IPS-15b (cell line): ENCODE results near the gene TSR3.

Experiments
- H3K27me3 ChIP-seq: one replicate; pipeline ENCODE4 v1.6.1; 2013; ENCODE audit warnings: low read length; ENCODE audit not compliant: control insufficient read depth, insufficient read depth
- H3K36me3 ChIP-seq: one replicate; pipeline ENCODE4 v1.6.1; 2013; ENCODE audit warnings: low read length; ENCODE audit not compliant: control insufficient read depth, insufficient read depth
- H3K4me1 ChIP-seq: one replicate; pipeline ENCODE4 v1.6.1; 2013; ENCODE audit warnings: mild to moderate bottlenecking, low read length; ENCODE audit not compliant: control insufficient read depth, insufficient read depth
- H3K4me3 ChIP-seq: one replicate; pipeline ENCODE4 v1.5.1; 2013; ENCODE audit warnings: low read depth, low read length
- H3K9ac ChIP-seq: one replicate; pipeline ENCODE4 v1.6.1; 2013; ENCODE audit warnings: low read depth, mild to moderate bottlenecking, low read length
- H3K9me3 ChIP-seq: one replicate; pipeline ENCODE4 v1.6.1; 2013; ENCODE audit warnings: mild to moderate bottlenecking, low read length; ENCODE audit not compliant: control insufficient read depth, insufficient read depth

Gene TSR3

DNA sequence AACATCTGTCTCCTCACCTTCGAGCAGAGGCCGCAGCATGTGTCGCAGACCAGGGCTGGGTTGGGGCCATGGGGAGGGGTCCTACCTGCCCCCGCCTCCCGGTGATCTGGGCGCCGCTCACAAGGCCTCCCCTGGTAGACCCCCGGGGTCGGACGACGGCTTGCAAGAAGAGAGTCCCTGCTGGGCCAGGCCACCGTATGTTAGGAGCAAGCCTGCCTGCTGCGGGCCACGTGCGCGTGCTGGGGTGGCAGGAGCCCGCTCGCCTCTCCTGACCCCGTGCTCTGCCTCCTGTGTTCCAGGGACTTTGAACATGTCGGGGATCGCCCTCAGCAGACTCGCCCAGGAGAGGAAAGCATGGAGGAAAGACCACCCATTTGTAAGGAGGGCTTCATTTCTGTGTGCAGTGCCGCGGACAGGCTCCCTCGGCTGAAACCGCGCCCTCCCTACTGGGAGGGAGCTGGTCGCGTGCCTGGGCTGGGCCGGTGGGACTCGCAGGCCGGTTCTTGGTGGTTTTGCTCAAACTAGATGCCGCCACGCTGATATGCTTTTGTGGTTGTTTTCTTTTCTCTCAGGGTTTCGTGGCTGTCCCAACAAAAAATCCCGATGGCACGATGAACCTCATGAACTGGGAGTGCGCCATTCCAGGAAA, 37.8 kb downstream of the TSR3 start:
- Histone ChIP-seq H3K4me1 (no peaks in the 10 kb centered on the region), H3K27me3 (no peaks in the 10 kb centered on the region), H3K9ac (no peak overlapping the region), H3K9me3 (no peaks in the 10 kb centered on the region), H3K36me3 (peaks cover 59% of the 10 kb centered on the region), H3K4me3 (no peak overlapping the region)

DNA sequence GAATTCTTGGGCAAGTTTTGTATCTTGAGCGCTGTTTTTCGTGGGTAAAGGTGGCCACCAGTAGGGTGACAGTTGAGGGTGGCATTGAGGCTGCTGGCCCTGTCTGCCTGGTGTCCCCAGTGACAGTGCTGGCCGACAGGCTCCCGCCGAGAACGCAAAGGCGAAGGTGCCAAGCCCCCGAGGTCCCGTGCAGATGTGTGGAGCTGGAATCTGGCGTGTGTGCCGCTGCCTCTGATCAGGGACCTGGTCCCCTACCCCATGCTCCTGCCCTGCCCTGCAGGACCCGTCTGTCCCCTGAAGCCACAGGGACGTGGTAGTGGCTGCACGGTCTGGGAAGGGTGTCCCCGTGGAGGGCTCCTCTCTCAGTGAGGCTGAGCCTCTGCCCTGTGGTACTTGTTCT, 38.8 kb downstream of the TSR3 start:
- Histone ChIP-seq H3K4me3 (no peak overlapping the region), H3K4me1 (no peaks in the 10 kb centered on the region), H3K9me3 (no peaks in the 10 kb centered on the region), H3K9ac (no peak overlapping the region), H3K27me3 (no peaks in the 10 kb centered on the region), H3K36me3 (peaks cover 52% of the 10 kb centered on the region)

DNA sequence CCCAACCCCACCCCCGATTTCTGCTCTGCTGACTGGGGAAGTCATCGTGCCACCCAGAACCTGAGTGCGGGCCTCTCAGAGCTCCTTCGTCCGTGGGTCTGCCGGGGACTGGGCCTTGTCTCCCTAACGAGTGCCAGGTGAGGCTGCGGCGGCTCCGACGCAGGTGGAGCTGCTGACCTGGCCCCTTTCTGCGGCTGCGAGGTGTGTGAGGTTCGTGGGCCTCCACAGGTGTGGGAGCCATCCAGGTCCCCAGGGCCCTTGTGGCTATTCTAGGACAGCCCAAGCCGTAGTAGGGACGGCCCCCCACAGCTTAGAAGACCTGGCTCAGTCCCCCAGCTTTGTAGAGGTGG, 39.2 kb downstream of the TSR3 start:
- H3K4me1 ChIP-seq: no peaks in the 10 kb centered on the region
- no peak overlapping the region for H3K4me3 ChIP-seq
- no peaks in the 10 kb centered on the region for H3K9me3 ChIP-seq
- peaks cover 47% of the 10 kb centered on the region for H3K36me3 ChIP-seq
- no peaks in the 10 kb centered on the region for H3K27me3 ChIP-seq
- H3K9ac ChIP-seq: no peak overlapping the region

DNA sequence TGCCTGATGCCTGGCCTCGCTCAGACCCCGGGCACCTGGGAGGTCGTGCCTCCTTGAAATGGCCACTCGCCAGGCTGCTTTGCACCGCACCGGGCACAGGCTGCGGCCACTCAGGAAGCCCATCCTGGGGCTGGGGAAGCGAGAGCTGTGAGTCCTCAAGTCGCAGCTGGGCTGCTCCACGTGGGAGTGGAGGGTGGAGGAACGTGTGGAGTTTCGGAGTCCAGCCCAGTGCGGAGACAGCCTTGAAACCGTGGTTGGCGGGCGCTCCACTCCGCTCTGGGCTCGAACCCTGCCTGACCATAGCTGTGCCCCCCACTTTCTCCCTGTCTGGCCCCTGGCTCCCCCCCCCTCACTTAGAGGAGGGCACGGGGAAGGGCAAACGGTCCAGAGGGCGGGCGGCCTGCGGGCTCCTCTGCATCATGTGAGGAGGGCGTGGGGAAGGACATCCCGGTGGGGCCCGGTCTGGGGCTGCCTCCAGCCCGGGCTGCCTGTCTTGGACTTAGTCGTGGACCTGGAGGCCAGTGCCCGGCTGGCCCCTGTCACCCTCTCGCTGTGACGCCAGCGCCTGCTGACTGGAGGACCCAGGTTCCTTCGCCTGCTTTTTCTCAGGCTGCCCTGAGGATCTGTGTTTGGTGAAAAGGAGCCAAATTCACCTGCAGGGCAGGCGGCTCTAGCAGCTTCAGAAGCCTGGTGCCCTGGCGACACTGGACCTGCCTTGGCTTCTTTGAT, 39.8 kb downstream of the TSR3 start:
- H3K4me1 ChIP-seq: no peaks in the 10 kb centered on the region
- peaks cover 44% of the 10 kb centered on the region for H3K36me3 ChIP-seq
- no peaks in the 10 kb centered on the region for H3K9me3 ChIP-seq
- no peaks in the 10 kb centered on the region for H3K27me3 ChIP-seq
- H3K4me3 ChIP-seq: peak overlapping the region; percentile 90
- no peak overlapping the region for H3K9ac ChIP-seq

DNA sequence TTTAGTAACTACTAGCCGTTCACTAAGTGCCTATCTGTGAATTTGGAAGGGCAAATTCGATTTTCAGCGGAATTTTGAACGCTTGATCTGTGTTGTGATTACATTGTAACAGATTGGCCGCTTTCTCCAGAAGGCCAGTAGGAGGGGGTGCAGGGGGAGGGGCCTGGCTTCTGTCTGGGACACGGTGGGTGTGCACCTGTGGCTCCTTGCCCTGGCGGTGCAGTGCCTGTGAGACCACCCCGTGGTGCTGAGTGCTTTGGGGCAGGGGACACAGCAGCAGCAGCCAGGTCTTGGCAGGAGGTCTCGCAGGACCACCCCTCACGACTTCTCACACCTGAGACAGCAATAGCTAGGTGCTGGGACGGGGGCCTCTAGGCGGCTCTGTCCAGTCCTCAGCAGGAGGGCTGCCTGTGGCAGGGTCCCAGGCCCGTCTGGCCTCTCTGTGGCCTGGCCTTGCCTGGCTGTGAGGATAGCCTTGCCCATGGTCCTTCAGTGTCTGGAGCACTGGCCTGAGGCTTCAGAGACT, 40.4 kb downstream of the TSR3 start:
- H3K36me3 ChIP-seq: peaks cover 39% of the 10 kb centered on the region
- no peaks in the 10 kb centered on the region for H3K4me1 ChIP-seq
- H3K9ac ChIP-seq: peak overlapping the region; percentile 87
- H3K4me3 ChIP-seq: peak overlapping the region; percentile 90
- H3K27me3 ChIP-seq: no peaks in the 10 kb centered on the region
- no peaks in the 10 kb centered on the region for H3K9me3 ChIP-seq

DNA sequence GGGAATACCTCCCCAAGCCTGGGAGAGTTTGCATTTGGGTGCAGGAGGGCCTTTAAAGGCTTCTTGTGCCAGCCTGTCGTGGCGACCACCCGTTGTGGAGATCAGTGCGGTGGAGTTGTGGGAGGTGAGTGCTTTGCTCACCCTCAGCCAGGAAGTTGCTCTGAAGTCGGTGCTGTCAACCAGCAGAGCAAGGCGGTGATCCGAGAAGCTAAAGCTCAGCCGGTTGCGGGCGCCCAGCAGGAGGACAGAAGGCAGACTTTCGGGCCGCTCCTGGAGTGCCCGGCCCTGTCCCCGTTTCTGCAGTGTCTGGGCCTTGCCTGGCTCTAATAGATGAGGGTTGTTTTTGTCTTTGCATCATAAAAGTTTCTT, 40.9 kb downstream of the TSR3 start:
- Histone ChIP-seq H3K27me3 (no peaks in the 10 kb centered on the region), H3K4me3 (peak overlapping the region; percentile 90), H3K4me1 (no peaks in the 10 kb centered on the region), H3K36me3 (peaks cover 34% of the 10 kb centered on the region), H3K9ac (peak overlapping the region; percentile 87), H3K9me3 (no peaks in the 10 kb centered on the region)

DNA sequence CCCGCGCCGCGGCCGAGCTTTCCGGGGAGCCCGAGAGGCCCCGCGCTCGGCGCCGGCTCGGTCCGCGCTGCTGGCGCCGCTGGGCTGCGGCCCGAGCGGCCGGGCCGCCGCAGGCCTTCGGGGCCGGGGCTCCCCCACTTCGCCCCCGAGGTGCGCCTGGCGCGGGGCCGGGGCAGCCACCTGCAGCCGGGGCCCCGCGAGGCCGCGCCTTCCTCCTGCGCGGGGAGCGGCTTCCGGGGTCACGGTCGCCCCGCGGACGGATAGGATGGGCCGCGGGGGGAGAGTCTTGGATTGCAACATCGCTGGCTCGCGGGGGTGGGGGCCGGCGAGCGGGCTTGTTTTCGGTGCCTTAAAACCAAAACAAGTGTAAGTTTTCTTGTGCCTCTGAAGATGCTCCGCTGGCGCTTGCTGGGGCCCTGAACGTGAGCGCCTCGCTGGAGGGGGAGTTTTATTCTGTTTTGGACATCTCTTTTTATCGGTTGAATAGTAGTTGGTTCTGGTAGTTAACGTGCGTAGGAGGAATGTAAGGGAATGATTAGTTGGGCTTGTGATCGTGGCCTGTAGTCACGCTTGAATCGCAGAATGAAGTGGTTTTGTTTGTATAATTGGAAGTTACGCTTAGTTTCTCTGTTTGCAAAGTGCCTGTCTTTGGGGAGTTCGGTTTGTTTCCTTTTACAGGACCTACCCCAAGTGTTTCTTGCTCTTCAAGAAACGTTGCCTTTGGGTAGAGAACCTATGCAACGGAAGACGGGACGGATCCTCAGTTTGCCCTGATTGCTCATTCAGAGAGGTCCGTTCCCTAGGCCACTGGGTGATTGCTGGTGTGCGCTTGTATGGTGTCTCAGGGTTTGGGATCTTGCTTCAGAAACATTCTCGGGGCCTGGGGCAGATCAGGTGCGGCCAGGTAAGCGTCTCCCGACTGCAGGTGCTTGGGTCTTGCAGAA, 41.5 kb downstream of the TSR3 start:
- Histone ChIP-seq H3K4me3 (peak overlapping the region; percentile 90), H3K4me1 (no peaks in the 10 kb centered on the region), H3K9ac (peak overlapping the region; percentile 87), H3K9me3 (no peaks in the 10 kb centered on the region), H3K36me3 (peaks cover 28% of the 10 kb centered on the region), H3K27me3 (no peaks in the 10 kb centered on the region)

DNA sequence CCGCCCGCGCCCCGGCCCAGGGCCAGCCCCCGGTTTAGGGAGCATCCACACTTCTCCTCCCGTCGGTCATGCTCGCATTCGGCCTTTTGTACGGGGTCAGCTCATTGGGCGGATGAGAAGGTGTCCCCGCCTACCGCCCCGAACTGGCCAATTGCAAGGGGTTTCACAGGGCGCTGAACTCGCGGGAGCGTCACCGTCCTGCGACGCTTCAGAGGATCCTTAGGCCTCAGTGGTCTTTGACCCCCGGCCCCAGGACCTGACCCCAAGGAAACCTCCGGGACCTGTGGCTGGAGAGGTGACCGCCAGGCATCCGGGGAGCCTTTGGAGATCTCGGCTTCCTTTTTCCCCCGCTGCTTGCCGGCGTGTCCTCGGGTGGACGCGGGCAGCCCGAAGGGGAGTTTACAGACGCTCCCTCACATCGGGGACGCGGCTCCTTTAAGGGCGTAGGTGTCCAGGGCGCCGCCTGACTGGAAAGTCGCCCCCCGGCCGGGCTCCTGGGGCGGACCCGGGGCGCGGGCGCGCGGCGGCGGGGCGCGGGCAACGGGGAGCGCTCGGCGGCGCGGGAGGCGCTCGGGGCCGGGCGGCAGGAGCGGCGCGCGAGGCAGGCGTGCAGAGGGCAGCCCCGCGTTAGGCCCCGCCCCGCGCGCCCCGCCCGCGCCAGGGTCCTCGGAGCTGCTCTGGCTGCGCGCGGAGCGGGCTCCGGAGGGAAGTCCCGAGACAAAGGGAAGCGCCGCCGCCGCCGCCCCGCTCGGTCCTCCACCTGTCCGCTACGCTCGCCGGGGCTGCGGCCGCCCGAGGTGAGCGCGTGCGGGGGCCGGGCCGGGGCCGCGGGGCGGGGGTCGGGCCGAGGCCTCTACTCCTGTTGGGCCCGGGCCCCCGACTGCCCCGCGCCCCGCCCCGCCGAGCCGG, 42.4 kb downstream of the TSR3 start, which contains the start of gene UBE2I:
TSS of gene UBE2I (plus strand) at position 660 of the 909 bp plus-strand sequence. CDS start 4,395 bp downstream, outside the sequence.
- no peaks in the 10 kb centered on the region for H3K9me3 ChIP-seq
- H3K4me3 ChIP-seq: peak within 1 kb of the TSS; percentile 90
- peak within 1 kb of the TSS; percentile 100 for H3K9ac ChIP-seq
- H3K4me1 ChIP-seq: no peaks in the 10 kb centered on the region
- H3K36me3 ChIP-seq: peaks cover 19% of the 10 kb centered on the region
- no peaks in the 10 kb centered on the region for H3K27me3 ChIP-seq

DNA sequence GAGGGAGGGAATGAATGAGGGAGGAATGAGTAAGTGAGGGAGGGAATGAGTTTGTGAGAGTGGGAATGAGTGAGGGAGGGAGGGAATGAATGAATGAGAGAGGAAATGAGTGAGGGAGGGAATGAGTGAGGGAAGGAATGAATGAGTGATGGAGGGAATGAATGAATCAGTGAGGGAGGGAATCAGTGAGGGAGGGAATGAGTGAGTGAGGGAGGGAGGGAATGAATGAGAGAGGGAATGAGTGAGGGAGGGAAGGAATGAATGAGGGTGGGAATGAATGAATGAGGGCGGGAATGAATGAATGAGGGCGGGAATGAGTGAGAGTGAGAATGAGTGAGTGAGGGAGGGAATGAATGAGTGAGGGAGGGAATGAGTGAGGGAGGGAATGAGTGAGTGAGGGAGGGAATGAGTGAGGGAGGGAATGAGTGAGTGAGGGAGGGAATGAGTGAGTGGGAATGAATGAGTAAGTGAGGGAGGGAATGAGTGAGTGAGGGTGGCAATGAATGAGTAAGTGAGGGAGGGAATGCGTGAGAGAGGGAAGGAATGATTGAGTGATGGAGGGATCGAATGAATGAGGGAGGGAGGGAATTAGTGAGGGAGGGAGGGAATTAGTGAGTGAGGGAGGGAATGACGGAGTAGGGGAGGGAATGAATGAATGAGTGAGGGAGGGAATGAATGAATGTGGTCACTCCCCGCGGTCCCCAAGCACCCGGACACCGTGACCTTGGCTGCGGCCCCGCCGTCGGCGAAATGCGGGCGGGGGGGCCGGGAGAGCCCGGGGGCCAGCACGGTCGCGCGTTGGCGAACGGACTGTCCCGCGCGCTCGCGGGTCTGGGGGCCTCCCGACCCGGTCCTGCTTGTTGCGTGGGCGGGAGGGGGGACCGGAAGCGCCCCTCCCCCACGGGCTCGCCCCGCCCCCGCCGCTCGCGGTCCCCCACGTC, 43.4 kb downstream of the TSR3 start:
- Histone ChIP-seq H3K36me3 (peaks cover 15% of the 10 kb centered on the region), H3K4me1 (peaks cover 4% of the 10 kb centered on the region), H3K27me3 (no peaks in the 10 kb centered on the region), H3K9ac (no peak overlapping the region), H3K4me3 (peak overlapping the region; percentile 72), H3K9me3 (no peaks in the 10 kb centered on the region)

DNA sequence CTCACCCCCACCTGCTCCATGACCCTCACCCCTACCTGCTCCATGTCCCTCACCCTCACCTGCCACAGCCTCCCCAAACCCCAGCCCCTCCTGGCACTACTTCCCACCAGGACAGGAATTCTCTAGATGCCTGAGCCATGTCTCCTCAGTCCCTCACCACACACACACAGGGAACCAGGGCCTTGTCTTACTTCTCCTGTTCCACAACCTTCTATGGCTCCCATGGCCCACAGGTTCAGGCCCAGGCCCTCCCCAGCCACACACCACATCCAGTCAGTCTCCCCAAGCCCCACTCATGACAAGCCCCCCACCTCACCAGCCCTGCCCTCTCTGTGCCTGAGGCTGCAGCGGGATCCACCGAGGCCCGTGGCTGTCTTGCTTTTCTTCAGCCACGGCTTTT, 45.3 kb downstream of the TSR3 start:
- Histone ChIP-seq H3K27me3 (no peaks in the 10 kb centered on the region), H3K36me3 (peaks cover 3% of the 10 kb centered on the region), H3K4me3 (no peak overlapping the region), H3K9me3 (no peaks in the 10 kb centered on the region), H3K4me1 (peaks cover 4% of the 10 kb centered on the region), H3K9ac (no peak overlapping the region)
